ENCODE data around the gene UVSSA.

DNA sequence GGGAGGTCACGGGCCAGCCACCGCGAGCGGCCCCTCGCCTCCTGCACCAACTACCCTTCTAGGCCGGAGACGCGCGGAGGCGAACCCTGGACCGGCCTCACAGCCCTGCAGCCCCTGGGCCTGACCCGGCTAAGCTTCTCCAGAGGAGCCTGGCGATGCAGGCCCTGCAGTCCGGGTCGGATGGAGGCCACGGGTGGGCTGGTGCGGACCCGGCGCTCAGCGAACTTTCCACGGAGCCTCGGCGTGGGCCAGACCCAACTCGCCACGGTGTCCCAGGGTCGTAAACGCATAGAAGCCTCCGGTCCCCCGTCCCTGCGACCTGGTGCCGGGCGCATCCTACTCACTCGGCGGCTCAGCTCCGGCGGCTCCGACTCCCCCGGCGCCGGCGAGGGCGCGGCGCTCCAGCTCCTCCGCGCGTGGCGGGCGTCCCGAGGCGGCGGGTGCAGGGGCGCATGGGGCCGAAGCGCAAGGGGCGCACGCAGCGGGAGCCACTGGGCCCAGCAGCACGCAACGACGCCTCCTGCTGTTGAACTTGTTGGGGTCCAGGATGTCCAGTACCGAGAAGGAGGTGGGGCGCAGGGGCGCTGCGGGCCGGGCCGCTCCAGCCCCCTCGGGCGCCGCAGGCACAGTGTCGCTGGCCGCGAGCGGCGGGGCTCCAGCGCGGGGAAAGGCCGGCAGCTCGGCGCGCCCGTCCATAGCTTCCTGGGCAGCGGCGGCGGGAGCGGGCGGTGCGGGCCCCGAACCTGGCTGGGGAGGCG is 58.8 kb downstream of the UVSSA start:
- TF ChIP-seq, protein P1, sequence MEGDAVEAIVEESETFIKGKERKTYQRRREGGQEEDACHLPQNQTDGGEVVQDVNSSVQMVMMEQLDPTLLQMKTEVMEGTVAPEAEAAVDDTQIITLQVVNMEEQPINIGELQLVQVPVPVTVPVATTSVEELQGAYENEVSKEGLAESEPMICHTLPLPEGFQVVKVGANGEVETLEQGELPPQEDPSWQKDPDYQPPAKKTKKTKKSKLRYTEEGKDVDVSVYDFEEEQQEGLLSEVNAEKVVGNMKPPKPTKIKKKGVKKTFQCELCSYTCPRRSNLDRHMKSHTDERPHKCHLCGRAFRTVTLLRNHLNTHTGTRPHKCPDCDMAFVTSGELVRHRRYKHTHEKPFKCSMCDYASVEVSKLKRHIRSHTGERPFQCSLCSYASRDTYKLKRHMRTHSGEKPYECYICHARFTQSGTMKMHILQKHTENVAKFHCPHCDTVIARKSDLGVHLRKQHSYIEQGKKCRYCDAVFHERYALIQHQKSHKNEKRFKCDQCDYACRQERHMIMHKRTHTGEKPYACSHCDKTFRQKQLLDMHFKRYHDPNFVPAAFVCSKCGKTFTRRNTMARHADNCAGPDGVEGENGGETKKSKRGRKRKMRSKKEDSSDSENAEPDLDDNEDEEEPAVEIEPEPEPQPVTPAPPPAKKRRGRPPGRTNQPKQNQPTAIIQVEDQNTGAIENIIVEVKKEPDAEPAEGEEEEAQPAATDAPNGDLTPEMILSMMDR (IDR thresholded peaks at IDR 0.05; ENCODE audit: poor library complexity, severe bottlenecking): no peak
- TF ChIP-seq SMC3 (conservative IDR thresholded peaks at IDR 0.05; ENCODE audit: poor library complexity) (no peak), TAF1 (IDR thresholded peaks at IDR 0.05; ENCODE audit: low read depth) (no peak), RAD21 (conservative IDR thresholded peaks at IDR 0.05) (no peak), POLR2AphosphoS5 (IDR thresholded peaks at IDR 0.05) (no peak), EZH2 (IDR thresholded peaks at IDR 0.05; ENCODE audit: borderline replicate concordance, insufficient read depth, low read length, poor library complexity, severe bottlenecking) (no peak)

Data from neural cell (in vitro differentiated cells).